HepG2 (cell line): Measurements from ENCODE around the gene PPIP5K1. TPM values are rescaled to one million over a fixed set of nuclear protein-coding genes. Genes with fewer than 3 reads are reported as not detected.

Source experiments
- ATAC-seq: fragments of 200-7000 bp; cut with Tn5 transposase; 3 replicates; pipeline ENCODE4 v1.9.1; 2020; ENCODE audit warnings: mild to moderate bottlenecking, moderate library complexity
- BruUV-seq: library from RNA; stranded (reverse); fragments of 400-500 nt; replicated peaks from 2 replicates; lab custom pipeline; 2021; lab: Mats Ljungman, UMichigan
- CTCF ChIA-PET: fragments of 300-600 bp; formaldehyde crosslinking; extraction: SDS; loops from one replicate; lab custom pipeline; 2021; ENCODE audit warnings: low total read pairs, inconsistent platforms, low intra/inter-chr PET ratio; lab: Yijun Ruan, JAX
- POLR2A ChIA-PET: fragments of 350-600 bp; sonication (Branson Sonifier 250); formaldehyde crosslinking; loops from one replicate; lab custom pipeline; 2020; ENCODE audit warnings: antibody characterized with exemption, inconsistent platforms; lab: Yijun Ruan, JAX
- DNase-seq: peaks from one replicate; pipeline ENCODE4 v3.0.0-alpha.2; 2015; ENCODE audit warnings: low spot score
- FAIRE-seq: peaks from 3 replicates; lab custom pipeline; 2011; peaks lifted over from hg19 to GRCh38; lab: Jason Lieb, UNC
- H2AFZ ChIP-seq: one replicate; pipeline ENCODE4 v1.6.1; 2011; ENCODE audit warnings: low read length, inconsistent platforms
- H3K27ac ChIP-seq: fragments of 300-600 bp; 3 replicates; pipeline ENCODE4 v1.8.0; 2011; ENCODE audit warnings: mixed run types, mild to moderate bottlenecking, mixed read lengths, low read length, inconsistent platforms; ENCODE audit not compliant: insufficient read depth; ENCODE audit errors: extremely low read length
- H3K27me3 ChIP-seq, 2 experiments: fragments of 200-600 bp in 1 of 2; 2 replicates in 1 of 2; 3 replicates in 1 of 2; pipeline versions ENCODE4 v1.6.0 to v1.8.0; 2011; ENCODE audit warnings: low read length in 2 of 2, mild to moderate bottlenecking in 2 of 2, moderate library complexity in 2 of 2, inconsistent platforms in 1 of 2; ENCODE audit not compliant: insufficient read depth in 2 of 2, control insufficient read depth in 1 of 2
- H3K36me3 ChIP-seq, 2 experiments: fragments of 200-600 bp in 1 of 2; replicated peaks in 1 of 2; 2 replicates in 1 of 2; 3 replicates in 1 of 2; pipeline versions ENCODE4 v1.5.1 to v1.8.0; 2011; ENCODE audit warnings: low read length in 2 of 2, inconsistent platforms in 1 of 2; ENCODE audit not compliant: insufficient read depth in 2 of 2, control insufficient read depth in 1 of 2
- H3K4me1 ChIP-seq: 2 replicates; pipeline ENCODE4 v1.5.1; 2012; ENCODE audit warnings: low read length, inconsistent platforms; ENCODE audit not compliant: insufficient read depth
- H3K4me2 ChIP-seq: 2 replicates; pipeline ENCODE4 v1.6.0; 2011; ENCODE audit warnings: low read depth, low read length, inconsistent platforms
- H3K4me3 ChIP-seq, 3 experiments: fragments of 200-600 bp in 1 of 3; sonication (generic), shearing (Covaris generic) in 1 of 3; replicated peaks in 1 of 3; 2 replicates each; pipeline ENCODE4 v1.5.1; 2011 to 2016; ENCODE audit warnings: low read length in 3 of 3, inconsistent platforms in 2 of 3, low read depth in 2 of 3, mild to moderate bottlenecking in 2 of 3, control low read depth in 1 of 3, mixed read lengths in 1 of 3; ENCODE audit not compliant: insufficient read depth in 1 of 3
- H3K79me2 ChIP-seq: one replicate; pipeline ENCODE4 v1.6.1; 2011; ENCODE audit warnings: low read length, inconsistent platforms; ENCODE audit not compliant: insufficient read depth
- H3K9ac ChIP-seq: 2 replicates; pipeline ENCODE4 v1.6.0; 2011; ENCODE audit warnings: mild to moderate bottlenecking, low read depth, low read length, inconsistent platforms; ENCODE audit not compliant: insufficient read depth
- H3K9me3 ChIP-seq: 2 replicates; pipeline ENCODE4 v1.5.1; 2012; ENCODE audit warnings: mild to moderate bottlenecking, low read length
- H4K20me1 ChIP-seq: 2 replicates; pipeline ENCODE4 v1.6.0; 2011; ENCODE audit warnings: inconsistent platforms, mild to moderate bottlenecking, low read length, moderate library complexity; ENCODE audit not compliant: insufficient read depth
- SP4 ChIP-seq: sonication (generic); formaldehyde crosslinking; IDR thresholded peaks from 2 replicates; pipeline ENCODE4 v1.8.1; 2023; ENCODE audit warnings: mild to moderate bottlenecking, missing genetic modification reagents
- YY1 ChIP-seq: IDR thresholded peaks from 2 replicates; pipeline ENCODE4 v1.6.1; 2011; ENCODE audit warnings: low read length, low read depth, moderate library complexity, mild to moderate bottlenecking; ENCODE audit not compliant: insufficient read depth, insufficient replicate concordance
- ZFP36L2 ChIP-seq: sonication (generic); formaldehyde crosslinking; IDR thresholded peaks from 2 replicates; pipeline ENCODE4 v1.4.0; 2020; ENCODE audit warnings: missing genetic modification reagents
- ZNF430 ChIP-seq: sonication (generic); formaldehyde crosslinking; IDR thresholded peaks from 2 replicates; pipeline ENCODE4 v1.9.0; 2021; ENCODE audit warnings: mild to moderate bottlenecking, missing genetic modification reagents
- ZNF619 ChIP-seq: sonication (generic); formaldehyde crosslinking; IDR thresholded peaks from 2 replicates; pipeline ENCODE4 v1.4.0; 2020; ENCODE audit warnings: mild to moderate bottlenecking, missing genetic modification reagents
- ZNF720 ChIP-seq: sonication (generic); formaldehyde crosslinking; IDR thresholded peaks from 2 replicates; pipeline ENCODE4 v1.4.0; 2020; ENCODE audit warnings: missing genetic modification reagents
- ZNF792 ChIP-seq: IDR thresholded peaks from 2 replicates; pipeline ENCODE4 v1.6.1; 2016
- WGBS: methylation state at CpG from one replicate; pipeline ENCODE4 v1.1.6; 2017; ENCODE audit warnings: low lambda C conversion rate; 5-methylcytosine and 5-hydroxymethylcytosine counted together
- in situ Hi-C: cut with HindIII; loops from 2 replicates; pipeline ENCODE4 v1.10.0; 2017; ENCODE audit warnings: low pct_unique_long_range_greater_than_20kb; ENCODE audit not compliant: extremely low pct_ligation_motif_present
- intact Hi-C: fragments of 100-400 bp; cut with micrococcal nuclease; formaldehyde crosslinking; loops from one replicate; pipeline ENCODE4 v1.10.0; 2022; ENCODE audit not compliant: unreplicated experiment
- polyA plus RNA-seq, 8 experiments: library from polyadenylated mRNA; depleted of rRNA in 3 of 8; stranded (reverse) in 7 of 8; unstranded in 1 of 8; fragments of >200 nt; fragmentation: Illumina TruSeq in 4 of 8; extraction: Trizol in 4 of 8; gene quantifications; 2 replicates each; pipeline versions ENCODE4 v1.2.1 to v1.2.3, GENCODE V29; 2011 to 2016; ENCODE audit warnings: low read depth in 4 of 8, missing spikeins in 1 of 8, mixed read lengths in 1 of 8; ENCODE audit not compliant: insufficient read depth in 1 of 8
- total RNA-seq, 5 experiments: library from RNA; depleted of rRNA; stranded (reverse); fragments of >200 nt; fragmentation: Illumina TruSeq; extraction: Trizol; gene quantifications; 2 replicates each; pipeline ENCODE4 v1.2.3, GENCODE V29; 2016; ENCODE audit warnings: low read depth in 1 of 5

Gene PPIP5K1
- total and polyA plus RNA-seq, 2 of the 13 experiments (the other 11 are each of a cell fraction or from before 2014, with no cell fraction given) = 9.9 to 10.9 TPM

DNA sequence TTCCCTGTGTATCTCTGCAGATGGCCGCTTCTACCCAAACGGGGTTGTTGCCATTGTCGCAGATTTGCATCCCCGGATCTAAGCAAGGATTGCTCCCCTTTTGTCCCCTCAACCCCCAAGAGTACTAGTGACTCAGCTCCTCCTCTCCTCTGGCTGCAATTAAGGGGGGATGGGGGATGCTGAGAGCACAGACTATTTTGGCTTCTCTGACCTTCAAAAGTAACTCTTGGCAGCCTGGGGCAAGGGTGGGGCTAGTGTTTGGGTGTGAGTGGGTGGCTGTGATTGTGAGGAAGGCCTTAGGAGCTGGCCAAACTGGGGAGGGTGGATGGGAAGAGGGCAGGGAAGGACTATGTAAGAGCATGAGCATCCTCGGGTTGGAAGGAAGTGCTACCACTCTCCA, 73.8 kb downstream of the PPIP5K1 start (continued):
- no peak for TF ChIP-seq ZNF792 (CRISPR knock-in tag)
- no peak for TF ChIP-seq ZNF430 (CRISPR knock-in tag)
- TF ChIP-seq ZNF720 (CRISPR knock-in tag) = no peak
- TF ChIP-seq, all 625 proteins: peak for 0

DNA sequence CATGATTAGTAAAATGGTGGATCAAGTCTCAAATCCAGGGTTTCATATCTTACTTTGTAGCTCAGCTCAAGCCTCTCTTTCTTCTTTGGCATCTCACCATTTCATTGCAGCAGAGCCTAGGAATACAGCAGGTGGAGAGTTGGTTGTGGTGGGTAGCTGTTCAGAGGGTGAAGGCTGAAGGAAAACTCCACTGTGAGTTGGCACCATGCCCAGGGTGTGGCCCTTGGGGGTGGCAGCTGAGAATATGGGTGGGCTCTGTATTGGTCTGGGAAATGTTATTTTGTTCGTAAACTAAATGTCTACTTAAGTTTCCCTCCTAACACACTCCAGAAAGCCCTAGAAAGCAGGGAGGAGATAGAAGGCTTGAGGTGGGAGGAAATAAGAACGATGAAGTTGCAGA, 74.3 kb downstream of the PPIP5K1 start:
- in situ Hi-C loops = loop anchor here (10.0 kb wide), 1 partner anchor 259 kb away; the partner anchor contains the start of gene ELL3
- peaks cover 9 to 50% of the 10 kb centered on the region in 2 experiments for H3K27me3 ChIP-seq
- WGBS = 36% methylated on average over 2 of the region's 2 CpGs
- FAIRE-seq = no peak
- TF ChIP-seq SP4 = no peak
- no peak for TF ChIP-seq ZFP36L2 (CRISPR knock-in tag)
- TF ChIP-seq ZNF619 (CRISPR knock-in tag) = no peak
- TF ChIP-seq YY1 = no peak
- no peaks in the 10 kb centered on the region for H3K9me3 ChIP-seq
- BruUV-seq = no TSS peak
- ChIA-PET CTCF (no interaction called here), POLR2A (no interaction called here)
- DNase-seq = no peak
- H3K79me2 ChIP-seq = no peaks in the 10 kb centered on the region
- no peak overlapping the region for H3K9ac ChIP-seq
- intact Hi-C loops = loop anchor here (2.0 kb wide), 1 partner anchor 75 kb away; no protein-coding TSS in a partner anchor
- H3K4me1 ChIP-seq = peaks cover 33% of the 10 kb centered on the region
- no peak overlapping the region for H3K4me3 ChIP-seq
- no peak overlapping the region for H2AFZ ChIP-seq
- no peak overlapping the region for H3K27ac ChIP-seq
- no peak overlapping the region for H3K4me2 ChIP-seq
- no peaks in the 10 kb centered on the region for H4K20me1 ChIP-seq
- no peaks in the 10 kb centered on the region for H3K36me3 ChIP-seq
- no peak for ATAC-seq
